ENCODE data around the gene VAPA. TPM values are rescaled to one million over a fixed set of nuclear protein-coding genes. Genes with fewer than 3 reads are reported as not detected.
"Not testable (repeated sequence)": the region's sequence is repeated elsewhere in the genome, so short reads cannot be mapped to it uniquely, and the experiment has no call there.

The VAPA gene
- total RNA-seq, 1 donor from 2014 or later = 130 TPM

DNA sequence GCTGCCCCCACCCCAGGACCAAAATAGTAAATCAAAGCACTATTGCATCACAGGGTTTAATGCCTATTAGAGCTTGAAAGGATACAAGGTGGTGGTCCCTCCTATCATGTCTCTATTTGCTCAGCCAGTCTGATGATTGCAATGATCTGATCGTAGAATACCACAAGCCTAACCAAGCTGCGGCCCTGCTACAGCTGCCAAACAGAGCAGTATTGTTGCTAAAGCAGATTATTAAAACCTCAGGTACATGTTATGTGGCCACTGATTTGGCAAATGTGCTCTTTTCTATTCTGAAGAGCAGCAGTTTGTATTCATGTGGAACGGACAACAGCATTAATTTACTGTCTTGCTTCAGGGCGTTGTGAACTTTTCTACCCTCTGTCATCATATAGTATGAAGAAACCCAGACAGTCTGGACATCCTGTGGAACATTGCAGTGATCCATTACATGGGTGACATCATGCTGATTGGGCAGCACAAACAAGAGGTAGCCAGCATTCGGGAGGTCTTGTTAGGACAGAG is 8.4 kb upstream of the VAPA start:
- TF ChIP-seq CTCF (IDR thresholded peaks at IDR 0.05; ENCODE audit: unreplicated experiment) = no peak
- peaks cover 12% of the 10 kb centered on the region for H3K4me1 Mint-ChIP-seq

GRCh38 chr18:9906481-9906880 is 7.3 kb upstream of the VAPA start:
- no peak for TF ChIP-seq CTCF (IDR thresholded peaks at IDR 0.05; ENCODE audit: unreplicated experiment)
- Mint-ChIP-seq H3K27me3 (ENCODE audit: low read depth) (peaks cover 8% of the 10 kb centered on the region), H3K4me1 (peaks cover 10% of the 10 kb centered on the region), H3K4me3 (no peak overlapping the region), H3K36me3 (no peaks in the 10 kb centered on the region), H3K9me3 (no peaks in the 10 kb centered on the region), H3K27ac (no peak overlapping the region)
- no peak for DNase-seq (ENCODE audit: low spot score in 2 of 2, unreplicated experiment in 2 of 2)

More for the DNA sequence above, 8.4 kb upstream of the VAPA start:
- no peaks in the 10 kb centered on the region for H3K36me3 Mint-ChIP-seq
- DNase-seq (ENCODE audit: low spot score in 2 of 2, unreplicated experiment in 2 of 2) = no peak
- H3K27me3 Mint-ChIP-seq (ENCODE audit: low read depth) = peaks cover 8% of the 10 kb centered on the region
- no peaks in the 10 kb centered on the region for H3K9me3 Mint-ChIP-seq
- H3K4me3 Mint-ChIP-seq = no peak overlapping the region
- H3K27ac Mint-ChIP-seq = no peak overlapping the region

- no peak for DNase-seq (ENCODE audit: low spot score in 2 of 2, unreplicated experiment in 2 of 2)
- no peaks in the 10 kb centered on the region for H3K9me3 Mint-ChIP-seq
- H3K4me1 Mint-ChIP-seq = peaks cover 11% of the 10 kb centered on the region
- H3K27me3 Mint-ChIP-seq (ENCODE audit: low read depth) = peaks cover 8% of the 10 kb centered on the region
- H3K36me3 Mint-ChIP-seq = no peaks in the 10 kb centered on the region
- H3K4me3 Mint-ChIP-seq = no peak overlapping the region
- TF ChIP-seq CTCF (IDR thresholded peaks at IDR 0.05; ENCODE audit: unreplicated experiment) = no peak
- H3K27ac Mint-ChIP-seq = no peak overlapping the region
Observed at GRCh38 chr18:9907867-9908266, 5.9 kb upstream of the VAPA start.

GRCh38 chr18:9910071-9910470 is 3.7 kb upstream of the VAPA start:
- H3K36me3 Mint-ChIP-seq = no peaks in the 10 kb centered on the region

GRCh38 chr18:9910661-9911060 is 3.2 kb upstream of the VAPA start:
- H3K36me3 Mint-ChIP-seq = no peaks in the 10 kb centered on the region
- no peak overlapping the region for H3K4me3 Mint-ChIP-seq
- no peak for TF ChIP-seq CTCF (IDR thresholded peaks at IDR 0.05; ENCODE audit: unreplicated experiment)
- H3K4me1 Mint-ChIP-seq = peaks cover 14% of the 10 kb centered on the region
- DNase-seq (ENCODE audit: low spot score in 2 of 2, unreplicated experiment in 2 of 2) = no peak
- no peaks in the 10 kb centered on the region for H3K9me3 Mint-ChIP-seq
- peaks cover 6% of the 10 kb centered on the region for H3K27me3 Mint-ChIP-seq (ENCODE audit: low read depth)
- no peak overlapping the region for H3K27ac Mint-ChIP-seq

More at GRCh38 chr18:9910071-9910470, 3.7 kb upstream of the VAPA start:
- Mint-ChIP-seq H3K9me3 (no peaks in the 10 kb centered on the region), H3K4me3 (no peak overlapping the region), H3K27ac (no peak overlapping the region), H3K27me3 (ENCODE audit: low read depth) (peaks cover 6% of the 10 kb centered on the region), H3K4me1 (peaks cover 14% of the 10 kb centered on the region)
- TF ChIP-seq CTCF (IDR thresholded peaks at IDR 0.05; ENCODE audit: unreplicated experiment) = no peak
- no peak for DNase-seq (ENCODE audit: low spot score in 2 of 2, unreplicated experiment in 2 of 2)

- no peak for DNase-seq (ENCODE audit: low spot score in 2 of 2, unreplicated experiment in 2 of 2)
- H3K9me3 Mint-ChIP-seq = no peaks in the 10 kb centered on the region
- H3K27ac Mint-ChIP-seq = no peak overlapping the region
- peaks cover 15% of the 10 kb centered on the region for H3K4me1 Mint-ChIP-seq
- no peak for TF ChIP-seq CTCF (IDR thresholded peaks at IDR 0.05; ENCODE audit: unreplicated experiment)
- H3K27me3 Mint-ChIP-seq (ENCODE audit: low read depth) = peaks cover 6% of the 10 kb centered on the region
- H3K4me3 Mint-ChIP-seq = no peak overlapping the region
- H3K36me3 Mint-ChIP-seq = no peaks in the 10 kb centered on the region
Observed at GRCh38 chr18:9911226-9911625, 2.6 kb upstream of the VAPA start.

DNA sequence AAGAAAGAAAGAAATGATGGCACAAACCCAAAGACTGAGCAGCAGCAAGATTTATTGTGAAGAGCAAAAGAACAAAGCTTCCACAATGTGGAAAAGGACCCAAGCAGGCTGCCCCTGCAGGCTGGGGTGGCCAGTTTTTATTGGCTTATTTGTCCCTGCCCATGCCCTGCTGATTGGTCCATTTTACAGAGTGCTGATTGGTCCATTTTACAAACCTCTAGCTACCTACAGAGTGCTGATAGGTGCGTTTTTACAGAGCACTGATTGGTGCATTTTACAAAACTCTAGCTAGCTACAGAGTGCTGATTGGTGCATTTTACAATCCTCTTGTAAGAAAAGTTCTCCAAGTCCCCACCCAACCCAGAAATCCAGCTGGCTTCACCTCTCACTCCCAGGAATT is 1.5 kb upstream of the VAPA start:
- DNase-seq (ENCODE audit: low spot score in 2 of 2, unreplicated experiment in 2 of 2); H3K9me3 Mint-ChIP-seq; H3K27me3 Mint-ChIP-seq (ENCODE audit: low read depth); H3K27ac Mint-ChIP-seq; H3K36me3 Mint-ChIP-seq; H3K4me3 Mint-ChIP-seq: not testable (repeated sequence)
- peaks cover 21% of the 10 kb centered on the region for H3K4me1 Mint-ChIP-seq

All from mesothelial cell of epicardium (in vitro differentiated cells).